H4 (cell line): Measurements from ENCODE around the gene NUDCD2. TPM values are rescaled to one million over a fixed set of nuclear protein-coding genes. Genes with fewer than 3 reads are reported as not detected.

Experiments
- DNase-seq: peaks from one replicate; pipeline ENCODE4 v3.0.0-alpha.2; 2015; ENCODE audit warnings: low spot score
- total RNA-seq: library from RNA; depleted of rRNA; stranded (reverse); fragments of >200 nt; shearing (Covaris generic); gene quantifications from 2 replicates; pipeline ENCODE4 v1.2.3, GENCODE V29; 2014; rRNA removed

Gene NUDCD2
- 11.9 and 14.0 TPM in 2 replicates for total RNA-seq

GRCh38 chr5:163459819-163460561 lies at the start of gene NUDCD2:
TSS of gene NUDCD2 (minus strand) at chr5:163460102. CDS start at chr5:163460050, 52 bp downstream.
- DNase-seq = peak; percentile 98

GRCh38 chr5:163509291-163509951 lies 49.5 kb upstream of the NUDCD2 start:
- DNase-seq = no peak

GRCh38 chr5:163508753-163509152 lies 48.9 kb upstream of the NUDCD2 start:
- DNase-seq = no peak

GRCh38 chr5:163506726-163507125 lies 46.8 kb upstream of the NUDCD2 start:
- DNase-seq = no peak

GRCh38 chr5:163506095-163506457 lies 46.2 kb upstream of the NUDCD2 start:
- no peak for DNase-seq

GRCh38 chr5:163505368-163506094 lies 45.6 kb upstream of the NUDCD2 start, which contains the start of gene MAT2B:
TSS of gene MAT2B (plus strand) at chr5:163505619. CDS start at chr5:163505687, 68 bp downstream.
- peak; percentile 94 for DNase-seq

GRCh38 chr5:163505049-163505367 lies 45.1 kb upstream of the NUDCD2 start:
- no peak for DNase-seq

- peak; percentile 83 for DNase-seq
Observed at GRCh38 chr5:163504079-163504931, 44.4 kb upstream of the NUDCD2 start.

GRCh38 chr5:163503106-163504078 lies 43.5 kb upstream of the NUDCD2 start:
- peak; percentile 85 for DNase-seq

GRCh38 chr5:163502521-163502920 lies 42.6 kb upstream of the NUDCD2 start:
- no peak for DNase-seq

- DNase-seq = no peak
Observed at GRCh38 chr5:163498886-163499285, 39.0 kb upstream of the NUDCD2 start.

GRCh38 chr5:163497315-163497714 lies 37.4 kb upstream of the NUDCD2 start:
- no peak for DNase-seq

- DNase-seq = no peak
Observed at GRCh38 chr5:163496286-163496685, 36.4 kb upstream of the NUDCD2 start.

GRCh38 chr5:163489745-163490075 lies 29.8 kb upstream of the NUDCD2 start:
- DNase-seq = no peak

- DNase-seq = no peak
Observed at GRCh38 chr5:163489055-163489744, 29.3 kb upstream of the NUDCD2 start.

- no peak for DNase-seq
Observed at GRCh38 chr5:163478982-163479271, 19.0 kb upstream of the NUDCD2 start.

GRCh38 chr5:163478126-163478981 lies 18.5 kb upstream of the NUDCD2 start:
- no peak for DNase-seq

- no peak for DNase-seq
Observed at GRCh38 chr5:163475411-163475810, 15.5 kb upstream of the NUDCD2 start.

- DNase-seq = no peak
Observed at GRCh38 chr5:163473635-163474243, 13.8 kb upstream of the NUDCD2 start.
